MCF 10A (cell line): ENCODE data around the gene B4GALT1. TPM values are rescaled to one million over a fixed set of nuclear protein-coding genes. Genes with fewer than 3 reads are reported as not detected.

Experiments used
- BruUV-seq: library from RNA; stranded (reverse); fragments of 400-500 nt; replicated peaks from 2 replicates; lab custom pipeline; 2021; lab: Mats Ljungman, UMichigan
- CTCF ChIA-PET: fragments of 300-600 bp; sonication (Branson Sonifier 250); formaldehyde crosslinking; extraction: SDS; loops from one replicate; lab custom pipeline; 2021; ENCODE audit warnings: antibody characterized with exemption, inconsistent platforms; lab: Yijun Ruan, JAX
- POLR2A ChIA-PET: fragments of 300-600, 350-650 bp; sonication (Branson Sonifier 250); formaldehyde crosslinking; extraction: SDS; loops from one replicate; lab custom pipeline; 2020; ENCODE audit warnings: antibody characterized with exemption, inconsistent platforms; lab: Yijun Ruan, JAX
- DNase-seq: peaks from one replicate; pipeline ENCODE4 v3.0.0-alpha.2; 2018; ENCODE audit not compliant: unreplicated experiment
- H3K27ac Mint-ChIP-seq: one replicate; pipeline ENCODE4 v1.8.0; 2022; ENCODE audit warnings: mild to moderate bottlenecking, low read depth, mixed read lengths; ENCODE audit not compliant: unreplicated experiment
- H3K27me3 Mint-ChIP-seq: one replicate; pipeline ENCODE4 v1.8.0; 2022; ENCODE audit warnings: mixed read lengths; ENCODE audit not compliant: insufficient read depth, unreplicated experiment
- H3K36me3 Mint-ChIP-seq: one replicate; pipeline ENCODE4 v1.8.0; 2022; ENCODE audit warnings: mild to moderate bottlenecking, moderate library complexity, mixed read lengths; ENCODE audit not compliant: insufficient read depth, unreplicated experiment
- H3K4me1 Mint-ChIP-seq: one replicate; pipeline ENCODE4 v1.8.0; 2022; ENCODE audit warnings: mixed read lengths; ENCODE audit not compliant: insufficient read depth, unreplicated experiment
- H3K4me3 Mint-ChIP-seq: one replicate; pipeline ENCODE4 v1.8.0; 2022; ENCODE audit warnings: mild to moderate bottlenecking, moderate library complexity, mixed read lengths; ENCODE audit not compliant: unreplicated experiment
- H3K9me3 Mint-ChIP-seq: one replicate; pipeline ENCODE4 v1.8.0; 2022; ENCODE audit warnings: mixed read lengths; ENCODE audit not compliant: unreplicated experiment
- CTCF ChIP-seq: fragments of 200-600 bp; IDR thresholded peaks from one replicate; pipeline ENCODE4 v1.8.0; 2022; ENCODE audit warnings: antibody characterized with exemption, mild to moderate bottlenecking; ENCODE audit not compliant: unreplicated experiment
- intact Hi-C: fragments of 100-400 bp; cut with micrococcal nuclease; formaldehyde crosslinking; loops from 2 replicates; pipeline ENCODE4 v1.14.1; 2022
- total RNA-seq: library from RNA; stranded (reverse); gene quantifications from 2 replicates; pipeline ENCODE4 v1.2.3, GENCODE V29; 2022

B4GALT1 gene
- total RNA-seq, 1 experiment from 2014 or later = 184 TPM

- ChIA-PET CTCF (interaction anchor here (1.0 to 1.1 kb wide), 3 partner anchors 9 to 42 kb away, joined by 4 read pairs; no protein-coding TSS in a partner anchor), POLR2A (interaction anchor here (0.7 to 11.2 kb wide), 7 partner anchors 8 to 230 kb away, joined by 3 to 67 read pairs (median 4); no protein-coding TSS in a partner anchor)
- no peak for DNase-seq
- Mint-ChIP-seq H3K4me3 (no peak overlapping the region), H3K27me3 (no peaks in the 10 kb centered on the region), H3K36me3 (peaks cover 78% of the 10 kb centered on the region), H3K4me1 (peaks cover 26% of the 10 kb centered on the region), H3K27ac (peak overlapping the region; percentile 61), H3K9me3 (no peaks in the 10 kb centered on the region)
- TF ChIP-seq CTCF = no peak
- intact Hi-C loops = no loop called here
- no TSS peak for BruUV-seq
These were observed 24.6 kb downstream of the B4GALT1 start for GRCh38 chr9:33142535-33142934.

GRCh38 chr9:33140401-33141360, 26.5 kb downstream of the B4GALT1 start:
- Mint-ChIP-seq H3K27me3 (no peaks in the 10 kb centered on the region), H3K4me3 (no peak overlapping the region), H3K27ac (no peak overlapping the region), H3K4me1 (peaks cover 34% of the 10 kb centered on the region), H3K36me3 (peaks cover 74% of the 10 kb centered on the region), H3K9me3 (no peaks in the 10 kb centered on the region)
- no TSS peak for BruUV-seq
- POLR2A ChIA-PET = interaction anchor here (1.2 to 11.2 kb wide), 5 partner anchors 9 to 88 kb away, joined by 3 to 67 read pairs (median 15); no protein-coding TSS in a partner anchor
- CTCF ChIA-PET = interaction anchor here (0.7 to 1.7 kb wide), 2 partner anchors 10 to 72 kb away, joined by 3 to 4 read pairs; no protein-coding TSS in a partner anchor
- DNase-seq = no peak
- TF ChIP-seq CTCF = no peak
- intact Hi-C loops = no loop called here

- ChIA-PET CTCF (interaction anchor here (0.7 to 1.7 kb wide), 6 partner anchors 10 to 72 kb away, joined by 3 to 4 read pairs (median 4); no protein-coding TSS in a partner anchor), POLR2A (interaction anchor here (1.0 to 11.2 kb wide), 4 partner anchors 9 to 89 kb away, joined by 3 to 67 read pairs (median 9); no protein-coding TSS in a partner anchor)
- BruUV-seq = no TSS peak
- no peaks in the 10 kb centered on the region for H3K9me3 Mint-ChIP-seq
- H3K4me1 Mint-ChIP-seq = peaks cover 38% of the 10 kb centered on the region
- peak; percentile 61 for DNase-seq
- H3K36me3 Mint-ChIP-seq = peaks cover 81% of the 10 kb centered on the region
- H3K4me3 Mint-ChIP-seq = no peak overlapping the region
- TF ChIP-seq CTCF = no peak
- H3K27me3 Mint-ChIP-seq = no peaks in the 10 kb centered on the region
- peak overlapping the region; percentile 21 for H3K27ac Mint-ChIP-seq
- intact Hi-C loops = no loop called here
These were observed 27.5 kb downstream of the B4GALT1 start for GRCh38 chr9:33139421-33140228.
